HepG2 (cell line): ENCODE measurements around the gene NCKAP5L. TPM values are rescaled to one million over a fixed set of nuclear protein-coding genes. Genes with fewer than 3 reads are reported as not detected.

ENCODE experiments used
- ATAC-seq: fragments of 200-7000 bp; cut with Tn5 transposase; 3 replicates; pipeline ENCODE4 v1.9.1; 2020; ENCODE audit warnings: mild to moderate bottlenecking, moderate library complexity
- BruUV-seq: library from RNA; stranded (reverse); fragments of 400-500 nt; replicated peaks from 2 replicates; lab custom pipeline; 2021; lab: Mats Ljungman, UMichigan
- CTCF ChIA-PET: fragments of 300-600 bp; formaldehyde crosslinking; extraction: SDS; loops from one replicate; lab custom pipeline; 2021; ENCODE audit warnings: low total read pairs, inconsistent platforms, low intra/inter-chr PET ratio; lab: Yijun Ruan, JAX
- POLR2A ChIA-PET: fragments of 350-600 bp; sonication (Branson Sonifier 250); formaldehyde crosslinking; loops from one replicate; lab custom pipeline; 2020; ENCODE audit warnings: antibody characterized with exemption, inconsistent platforms; lab: Yijun Ruan, JAX
- DNase-seq: peaks from one replicate; pipeline ENCODE4 v3.0.0-alpha.2; 2015; ENCODE audit warnings: low spot score
- FAIRE-seq: peaks from 3 replicates; lab custom pipeline; 2011; peaks lifted over from hg19 to GRCh38; lab: Jason Lieb, UNC
- H2AFZ ChIP-seq: one replicate; pipeline ENCODE4 v1.6.1; 2011; ENCODE audit warnings: low read length, inconsistent platforms
- H3K27ac ChIP-seq: fragments of 300-600 bp; 3 replicates; pipeline ENCODE4 v1.8.0; 2011; ENCODE audit warnings: mixed run types, mild to moderate bottlenecking, mixed read lengths, low read length, inconsistent platforms; ENCODE audit not compliant: insufficient read depth; ENCODE audit errors: extremely low read length
- H3K27me3 ChIP-seq, 2 experiments: fragments of 200-600 bp in 1 of 2; 2 replicates in 1 of 2; 3 replicates in 1 of 2; pipeline versions ENCODE4 v1.6.0 to v1.8.0; 2011; ENCODE audit warnings: low read length in 2 of 2, mild to moderate bottlenecking in 2 of 2, moderate library complexity in 2 of 2, inconsistent platforms in 1 of 2; ENCODE audit not compliant: insufficient read depth in 2 of 2, control insufficient read depth in 1 of 2
- H3K36me3 ChIP-seq, 2 experiments: fragments of 200-600 bp in 1 of 2; replicated peaks in 1 of 2; 2 replicates in 1 of 2; 3 replicates in 1 of 2; pipeline versions ENCODE4 v1.5.1 to v1.8.0; 2011; ENCODE audit warnings: low read length in 2 of 2, inconsistent platforms in 1 of 2; ENCODE audit not compliant: insufficient read depth in 2 of 2, control insufficient read depth in 1 of 2
- H3K4me1 ChIP-seq: 2 replicates; pipeline ENCODE4 v1.5.1; 2012; ENCODE audit warnings: low read length, inconsistent platforms; ENCODE audit not compliant: insufficient read depth
- H3K4me2 ChIP-seq: 2 replicates; pipeline ENCODE4 v1.6.0; 2011; ENCODE audit warnings: low read depth, low read length, inconsistent platforms
- H3K4me3 ChIP-seq, 3 experiments: fragments of 200-600 bp in 1 of 3; sonication (generic), shearing (Covaris generic) in 1 of 3; replicated peaks in 1 of 3; 2 replicates each; pipeline ENCODE4 v1.5.1; 2011 to 2016; ENCODE audit warnings: low read length in 3 of 3, inconsistent platforms in 2 of 3, low read depth in 2 of 3, mild to moderate bottlenecking in 2 of 3, control low read depth in 1 of 3, mixed read lengths in 1 of 3; ENCODE audit not compliant: insufficient read depth in 1 of 3
- H3K79me2 ChIP-seq: one replicate; pipeline ENCODE4 v1.6.1; 2011; ENCODE audit warnings: low read length, inconsistent platforms; ENCODE audit not compliant: insufficient read depth
- H3K9ac ChIP-seq: 2 replicates; pipeline ENCODE4 v1.6.0; 2011; ENCODE audit warnings: mild to moderate bottlenecking, low read depth, low read length, inconsistent platforms; ENCODE audit not compliant: insufficient read depth
- H3K9me3 ChIP-seq: 2 replicates; pipeline ENCODE4 v1.5.1; 2012; ENCODE audit warnings: mild to moderate bottlenecking, low read length
- H4K20me1 ChIP-seq: 2 replicates; pipeline ENCODE4 v1.6.0; 2011; ENCODE audit warnings: inconsistent platforms, mild to moderate bottlenecking, low read length, moderate library complexity; ENCODE audit not compliant: insufficient read depth
- BRD4 ChIP-seq: sonication (generic); formaldehyde crosslinking; IDR thresholded peaks from 2 replicates; pipeline ENCODE4 v1.4.0; 2020; ENCODE audit warnings: missing genetic modification reagents
- GLI4 ChIP-seq: sonication (generic); formaldehyde crosslinking; IDR thresholded peaks from 2 replicates; pipeline ENCODE4 v1.5.1; 2020; ENCODE audit warnings: missing genetic modification reagents, mild to moderate bottlenecking, moderate library complexity, borderline replicate concordance
- NCOA5 ChIP-seq: sonication (generic); formaldehyde crosslinking; IDR thresholded peaks from 2 replicates; pipeline ENCODE4 v1.4.0; 2020; ENCODE audit warnings: missing genetic modification reagents
- RELA ChIP-seq: sonication (generic); formaldehyde crosslinking; IDR thresholded peaks from 2 replicates; pipeline ENCODE4 v1.4.0; 2020; ENCODE audit warnings: missing genetic modification reagents
- RXRA ChIP-seq: sonication (generic); formaldehyde crosslinking; IDR thresholded peaks from 2 replicates; pipeline ENCODE4 v1.5.1; 2020; ENCODE audit warnings: missing genetic modification reagents
- TGIF2 ChIP-seq: IDR thresholded peaks from 2 replicates; pipeline ENCODE4 v1.6.1; 2016; ENCODE audit warnings: control low read depth, missing compliant biosample characterization
- ZNF7 ChIP-seq: IDR thresholded peaks from 2 replicates; pipeline ENCODE4 v1.6.1; 2016; ENCODE audit warnings: missing biosample characterization, missing genetic modification reagents
- ZNF780A ChIP-seq: sonication (generic); formaldehyde crosslinking; IDR thresholded peaks from 2 replicates; pipeline ENCODE4 v1.8.0; 2022; ENCODE audit warnings: mild to moderate bottlenecking, missing genetic modification reagents, moderate library complexity
- ZSCAN22 ChIP-seq: sonication (generic); formaldehyde crosslinking; IDR thresholded peaks from 2 replicates; pipeline ENCODE4 v1.4.0; 2020; ENCODE audit warnings: mild to moderate bottlenecking, missing genetic modification reagents
- WGBS: methylation state at CpG from one replicate; pipeline ENCODE4 v1.1.6; 2017; ENCODE audit warnings: low lambda C conversion rate; 5-methylcytosine and 5-hydroxymethylcytosine counted together
- in situ Hi-C: cut with HindIII; loops from 2 replicates; pipeline ENCODE4 v1.10.0; 2017; ENCODE audit warnings: low pct_unique_long_range_greater_than_20kb; ENCODE audit not compliant: extremely low pct_ligation_motif_present
- intact Hi-C: fragments of 100-400 bp; cut with micrococcal nuclease; formaldehyde crosslinking; loops from one replicate; pipeline ENCODE4 v1.10.0; 2022; ENCODE audit not compliant: unreplicated experiment
- polyA plus RNA-seq, 8 experiments: library from polyadenylated mRNA; depleted of rRNA in 3 of 8; stranded (reverse) in 7 of 8; unstranded in 1 of 8; fragments of >200 nt; fragmentation: Illumina TruSeq in 4 of 8; extraction: Trizol in 4 of 8; gene quantifications; 2 replicates each; pipeline versions ENCODE4 v1.2.1 to v1.2.3, GENCODE V29; 2011 to 2016; ENCODE audit warnings: low read depth in 4 of 8, missing spikeins in 1 of 8, mixed read lengths in 1 of 8; ENCODE audit not compliant: insufficient read depth in 1 of 8
- total RNA-seq, 5 experiments: library from RNA; depleted of rRNA; stranded (reverse); fragments of >200 nt; fragmentation: Illumina TruSeq; extraction: Trizol; gene quantifications; 2 replicates each; pipeline ENCODE4 v1.2.3, GENCODE V29; 2016; ENCODE audit warnings: low read depth in 1 of 5
- TF ChIP-seq, protein P1 (sequence below): sonication (generic); formaldehyde crosslinking; IDR thresholded peaks from 2 replicates; pipeline ENCODE4 v1.5.0; 2020; ENCODE audit warnings: mild to moderate bottlenecking, missing genetic modification reagents
- TF ChIP-seq, protein P2 (sequence below): fragments of 450-650 bp; IDR thresholded peaks from 2 replicates; pipeline ENCODE4 v1.6.1; 2017

The NCKAP5L gene
- total and polyA plus RNA-seq, 2 of the 13 experiments (the other 11 are each of a cell fraction or from before 2014, with no cell fraction given) = 4.1 to 9.0 TPM

DNA sequence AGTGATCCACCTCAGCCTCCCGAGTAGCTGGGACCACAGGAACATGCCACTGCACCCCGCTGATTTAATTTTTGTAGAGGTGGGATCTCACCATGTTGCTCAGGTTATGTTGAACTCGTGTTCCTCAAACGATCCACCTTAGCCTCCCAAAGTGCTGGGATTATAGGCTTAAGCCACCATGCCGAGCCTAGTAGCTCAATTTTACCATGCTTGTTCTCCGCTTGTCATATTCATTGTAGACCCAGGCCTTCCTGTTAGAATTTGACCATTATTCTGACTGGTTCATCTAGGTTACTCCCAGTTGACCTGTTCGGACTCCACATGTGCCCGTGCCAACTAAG is 62.1 kb downstream of the NCKAP5L start:
- ATAC-seq (no peak), DNase-seq (no peak), FAIRE-seq (no peak)
- TF ChIP-seq ZNF780A (CRISPR knock-in tag) (no peak), NCOA5 (no peak), TGIF2 (no peak), ZNF7 (CRISPR knock-in tag) (no peak), RXRA (CRISPR knock-in tag) (no peak), RELA (no peak), BRD4 (CRISPR knock-in tag) (no peak), ZSCAN22 (CRISPR knock-in tag) (no peak), GLI4 (CRISPR knock-in tag) (no peak)
- TF ChIP-seq, protein P1, sequence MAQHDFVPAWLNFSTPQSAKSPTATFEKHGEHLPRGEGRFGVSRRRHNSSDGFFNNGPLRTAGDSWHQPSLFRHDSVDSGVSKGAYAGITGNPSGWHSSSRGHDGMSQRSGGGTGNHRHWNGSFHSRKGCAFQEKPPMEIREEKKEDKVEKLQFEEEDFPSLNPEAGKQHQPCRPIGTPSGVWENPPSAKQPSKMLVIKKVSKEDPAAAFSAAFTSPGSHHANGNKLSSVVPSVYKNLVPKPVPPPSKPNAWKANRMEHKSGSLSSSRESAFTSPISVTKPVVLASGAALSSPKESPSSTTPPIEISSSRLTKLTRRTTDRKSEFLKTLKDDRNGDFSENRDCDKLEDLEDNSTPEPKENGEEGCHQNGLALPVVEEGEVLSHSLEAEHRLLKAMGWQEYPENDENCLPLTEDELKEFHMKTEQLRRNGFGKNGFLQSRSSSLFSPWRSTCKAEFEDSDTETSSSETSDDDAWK = no peak
- TF ChIP-seq, protein P2, sequence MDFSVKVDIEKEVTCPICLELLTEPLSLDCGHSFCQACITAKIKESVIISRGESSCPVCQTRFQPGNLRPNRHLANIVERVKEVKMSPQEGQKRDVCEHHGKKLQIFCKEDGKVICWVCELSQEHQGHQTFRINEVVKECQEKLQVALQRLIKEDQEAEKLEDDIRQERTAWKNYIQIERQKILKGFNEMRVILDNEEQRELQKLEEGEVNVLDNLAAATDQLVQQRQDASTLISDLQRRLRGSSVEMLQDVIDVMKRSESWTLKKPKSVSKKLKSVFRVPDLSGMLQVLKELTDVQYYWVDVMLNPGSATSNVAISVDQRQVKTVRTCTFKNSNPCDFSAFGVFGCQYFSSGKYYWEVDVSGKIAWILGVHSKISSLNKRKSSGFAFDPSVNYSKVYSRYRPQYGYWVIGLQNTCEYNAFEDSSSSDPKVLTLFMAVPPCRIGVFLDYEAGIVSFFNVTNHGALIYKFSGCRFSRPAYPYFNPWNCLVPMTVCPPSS = no peak
- ChIA-PET CTCF (no interaction called here), POLR2A (interaction anchor here (2.6 kb wide), 1 partner anchor 25 kb away, joined by 10 read pairs; the partner anchor contains the start of gene TMBIM6)
- Histone ChIP-seq H2AFZ (no peak overlapping the region), H3K36me3 (peaks cover 21 to 38% of the 10 kb centered on the region in 2 experiments), H3K4me1 (peaks cover 12% of the 10 kb centered on the region), H3K4me3 (no peak overlapping the region), H3K4me2 (no peak overlapping the region), H3K9me3 (no peaks in the 10 kb centered on the region), H3K27ac (no peak overlapping the region), H3K27me3 (no peaks in the 10 kb centered on the region), H3K79me2 (no peaks in the 10 kb centered on the region), H4K20me1 (peaks cover 8% of the 10 kb centered on the region; the same call in 1 of the 2 replicates), H3K9ac (no peak overlapping the region)
- no TSS peak for BruUV-seq
- 88% methylated on average over 8 of the region's 8 CpGs for WGBS
- in situ Hi-C loops = no loop called here
- intact Hi-C loops = no loop called here
